CD14-positive monocyte (primary cell): ENCODE measurements around the gene ZFYVE28. TPM values are rescaled to one million over a fixed set of nuclear protein-coding genes. Genes with fewer than 3 reads are reported as not detected.

Source experiments
- DNase-seq, 3 donors: peaks; one replicate each; pipeline ENCODE4 v3.0.0-alpha.2; 2011 to 2022
- H2AFZ ChIP-seq: 2 replicates; pipeline ENCODE4 v1.6.0; 2012; ENCODE audit warnings: mild to moderate bottlenecking, low read depth, low read length, inconsistent platforms; ENCODE audit not compliant: insufficient read depth, poor library complexity, severe bottlenecking
- H3K27ac ChIP-seq, 2 donors: 1 replicate in 1 of 2; 2 replicates in 1 of 2; pipeline ENCODE4 v1.5.1; 2012 to 2013; ENCODE audit warnings: low read length in 2 of 2, control low read depth in 1 of 2, inconsistent platforms in 1 of 2, low read depth in 1 of 2, mild to moderate bottlenecking in 1 of 2
- H3K27me3 ChIP-seq, 2 donors: one replicate each; pipeline versions ENCODE4 v1.6.0 to v1.6.1; 2011 to 2013; ENCODE audit warnings: low read length in 2 of 2; ENCODE audit not compliant: control insufficient read depth in 2 of 2, insufficient read depth in 2 of 2
- H3K36me3 ChIP-seq, 2 donors: replicated peaks in 1 of 2; 1 replicate in 1 of 2; 2 replicates in 1 of 2; pipeline versions ENCODE4 v1.5.1 to v1.6.1; 2012 to 2013; ENCODE audit warnings: low read length in 2 of 2, control low read depth in 1 of 2, inconsistent platforms in 1 of 2, mild to moderate bottlenecking in 1 of 2; ENCODE audit not compliant: insufficient read depth in 2 of 2, control insufficient read depth in 1 of 2
- H3K4me1 ChIP-seq, 2 donors: 1 replicate in 1 of 2; 2 replicates in 1 of 2; pipeline versions ENCODE4 v1.5.1 to v1.6.1; 2012 to 2013; ENCODE audit warnings: low read length in 2 of 2, control low read depth in 1 of 2, inconsistent platforms in 1 of 2, mild to moderate bottlenecking in 1 of 2, moderate library complexity in 1 of 2; ENCODE audit not compliant: insufficient read depth in 2 of 2, control insufficient read depth in 1 of 2
- H3K4me2 ChIP-seq: replicated peaks from 2 replicates; pipeline ENCODE3; 2012; ENCODE audit warnings: low read length, moderate library complexity, mild to moderate bottlenecking; ENCODE audit not compliant: poor library complexity, severe bottlenecking; ENCODE audit errors: extremely low read depth
- H3K4me3 ChIP-seq, 3 experiments: fragments of 200-600 bp in 1 of 3; sonication (generic) in 1 of 3; replicated peaks in 1 of 3; 1 replicate in 2 of 3; 2 replicates in 1 of 3; pipeline ENCODE4 v1.5.1; 2011 to 2013; ENCODE audit warnings: low read length in 3 of 3, mild to moderate bottlenecking in 3 of 3, control low read depth in 2 of 3, low read depth in 2 of 3, inconsistent platforms in 1 of 3, moderate library complexity in 1 of 3
- H3K79me2 ChIP-seq: 2 replicates; pipeline ENCODE4 v1.6.0; 2012; ENCODE audit warnings: mild to moderate bottlenecking, control low read depth, inconsistent platforms, low read length, moderate library complexity; ENCODE audit not compliant: insufficient read depth
- H3K9ac ChIP-seq: 2 replicates; pipeline ENCODE4 v1.6.0; 2017; ENCODE audit warnings: low read length, mild to moderate bottlenecking; ENCODE audit not compliant: insufficient read depth, poor library complexity, severe bottlenecking
- H3K9me3 ChIP-seq, 2 donors: replicated peaks in 1 of 2; 1 replicate in 1 of 2; 2 replicates in 1 of 2; pipeline versions ENCODE4 v1.5.1 to v1.6.1; 2012 to 2013; ENCODE audit warnings: low read length in 2 of 2, control low read depth in 1 of 2; ENCODE audit not compliant: control insufficient read depth in 1 of 2, insufficient read depth in 1 of 2
- H4K20me1 ChIP-seq: 2 replicates; pipeline ENCODE4 v1.6.0; 2012; ENCODE audit warnings: mild to moderate bottlenecking, low read length, control low read depth, moderate library complexity; ENCODE audit not compliant: insufficient read depth
- H3K27ac Mint-ChIP-seq, 7 donors: one replicate each; pipeline ENCODE4 v1.8.0; 2020; ENCODE audit warnings: mild to moderate bottlenecking in 7 of 7, mixed read lengths in 7 of 7, moderate library complexity in 6 of 7, inconsistent platforms in 2 of 7
- H3K27me3 Mint-ChIP-seq, 3 donors: one replicate each; pipeline ENCODE4 v1.8.0; 2021 to 2022; ENCODE audit warnings: low read depth in 3 of 3, mild to moderate bottlenecking in 3 of 3, mixed read lengths in 3 of 3, moderate library complexity in 3 of 3, inconsistent platforms in 1 of 3
- H3K36me3 Mint-ChIP-seq, 2 donors: one replicate each; pipeline ENCODE4 v1.8.0; 2020; ENCODE audit warnings: mixed read lengths in 2 of 2, inconsistent platforms in 1 of 2, mild to moderate bottlenecking in 1 of 2
- H3K4me1 Mint-ChIP-seq: one replicate; pipeline ENCODE4 v1.8.0; 2020; ENCODE audit warnings: mild to moderate bottlenecking, mixed read lengths
- H3K4me3 Mint-ChIP-seq, 2 donors: one replicate each; pipeline ENCODE4 v1.8.0; 2020; ENCODE audit warnings: mild to moderate bottlenecking in 2 of 2, mixed read lengths in 2 of 2, moderate library complexity in 1 of 2
- H3K9me3 Mint-ChIP-seq, 7 donors: one replicate each; pipeline ENCODE4 v1.8.0; 2020 to 2022; ENCODE audit warnings: mixed read lengths in 7 of 7, mild to moderate bottlenecking in 6 of 7, moderate library complexity in 6 of 7, inconsistent platforms in 2 of 7
- CTCF ChIP-seq: fragments of 200-600 bp; IDR thresholded peaks from one replicate; pipeline ENCODE4 v1.8.0; 2022; ENCODE audit warnings: antibody characterized with exemption, mild to moderate bottlenecking
- WGBS: methylation state at CpG from one replicate; pipeline ENCODE4 v1.1.5; 2013; ENCODE audit warnings: missing lambda C conversion rate; ENCODE audit not compliant: insufficient coverage; 5-methylcytosine and 5-hydroxymethylcytosine counted together
- intact Hi-C, 2 donors: fragments of 100-400 bp; cut with micrococcal nuclease; formaldehyde crosslinking; loops; one replicate each; pipeline versions ENCODE4 v1.15.0 to v1.15.1; 2023
- polyA plus RNA-seq, 3 donors: library from polyadenylated mRNA; depleted of rRNA in 1 of 3; unstranded in 2 of 3; stranded (reverse) in 1 of 3; fragments of 300-500 nt in 2 of 3; fragments of >200 nt in 1 of 3; fragmentation: Illumina TruSeq in 2 of 3; gene quantifications; 1 replicate in 2 of 3; 2 replicates in 1 of 3; pipeline ENCODE4 v1.2.3, GENCODE V29; 2012 to 2021

ZFYVE28 gene
- polyA plus RNA-seq, 3 donors = 1.0 to 4.4 (median 1.1) TPM

- Histone ChIP-seq H3K79me2 (no peaks in the 10 kb centered on the region), H2AFZ (no peak overlapping the region), H3K4me1 (peaks cover 0 to 7% of the 10 kb centered on the region in 2 donors), H3K9me3 (peaks cover 0 to 4% of the 10 kb centered on the region in 2 donors), H3K36me3 (no peaks in the 10 kb centered on the region), H3K4me3 (no peak overlapping the region), H3K9ac (no peak overlapping the region), H3K4me2 (no peak overlapping the region), H3K27me3 (no peaks in the 10 kb centered on the region), H4K20me1 (no peaks in the 10 kb centered on the region), H3K27ac (no peak overlapping the region)
- DNase-seq = peak in 1 of 3 donors; percentile 3
- H3K4me1 Mint-ChIP-seq = peaks cover 9% of the 10 kb centered on the region
- H3K36me3 Mint-ChIP-seq = no peaks in the 10 kb centered on the region
- TF ChIP-seq CTCF = no peak
- H3K4me3 Mint-ChIP-seq = peak overlapping the region; percentile 1 to 31
- intact Hi-C loops = no loop called here
- H3K9me3 Mint-ChIP-seq = peaks cover 0 to 10% (median 7%) of the 10 kb centered on the region in 7 donors
- peaks cover 4 to 12% (median 4%) of the 10 kb centered on the region in 3 donors for H3K27me3 Mint-ChIP-seq
- WGBS = 90% methylated on average over 37 of the region's 40 CpGs
- H3K27ac Mint-ChIP-seq = peak overlapping the region in 1 of 7 donors; percentile 71
Observed at GRCh38 chr4:2297606-2298531, 120.6 kb downstream of the ZFYVE28 start.

DNA sequence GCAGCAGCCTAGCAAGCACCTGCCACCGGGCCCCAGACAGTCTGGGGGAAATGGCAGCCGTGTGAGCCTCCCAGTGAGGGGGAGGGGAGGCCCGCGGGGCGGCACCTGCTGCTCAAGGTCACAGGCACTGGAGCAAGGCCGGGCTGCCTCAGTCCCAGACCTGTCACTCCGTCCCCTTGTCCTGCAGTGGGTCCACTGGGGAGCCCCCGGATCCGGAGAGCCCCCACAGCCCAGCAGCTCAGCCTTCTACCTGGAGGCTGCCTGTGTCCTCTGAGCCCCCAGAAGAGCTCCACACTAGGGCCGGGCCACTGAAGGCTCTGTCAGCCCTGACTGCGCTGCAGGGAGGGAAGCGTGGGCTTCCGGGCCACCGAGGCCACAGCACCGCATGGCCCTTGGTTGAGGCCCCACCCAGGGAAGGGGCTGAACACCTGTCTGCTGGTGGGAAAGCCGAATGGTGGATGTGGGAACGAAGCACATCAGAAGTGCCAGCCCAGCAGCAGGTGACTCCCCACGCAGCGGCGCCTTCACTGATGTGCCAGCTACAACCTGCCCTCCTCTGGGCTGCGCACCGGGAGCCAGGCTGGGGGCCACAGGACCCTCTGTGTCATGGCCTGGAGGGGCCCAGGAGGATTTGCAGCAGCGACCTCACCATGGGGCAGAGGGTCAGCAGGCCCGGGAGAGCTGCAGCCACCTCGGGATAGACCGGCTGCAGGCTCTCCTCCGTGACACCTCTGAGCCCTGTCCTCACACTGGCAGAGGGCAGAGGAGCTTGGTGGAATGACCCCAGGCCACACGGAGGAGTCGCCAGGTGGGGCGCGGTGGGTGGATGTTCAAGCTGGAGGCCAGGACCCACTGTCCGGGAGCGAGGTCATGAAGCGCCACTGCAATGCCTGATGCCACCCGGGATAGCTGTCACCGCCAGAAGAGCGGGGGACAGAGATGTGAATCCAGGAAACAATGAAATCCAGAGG is 121.5 kb downstream of the ZFYVE28 start:
- TF ChIP-seq CTCF = no peak
- Mint-ChIP-seq H3K4me3 (no peak overlapping the region), H3K27me3 (peaks cover 7 to 15% (median 8%) of the 10 kb centered on the region in 3 donors), H3K4me1 (peaks cover 9% of the 10 kb centered on the region), H3K36me3 (no peaks in the 10 kb centered on the region), H3K27ac (peak overlapping the region in 2 of 7 donors; percentile 49 to 63), H3K9me3 (peaks cover 0 to 6% (median 2%) of the 10 kb centered on the region in 7 donors)
- H2AFZ ChIP-seq = no peak overlapping the region
- no peak overlapping the region for H3K4me3 ChIP-seq
- H3K4me2 ChIP-seq = no peak overlapping the region
- H3K4me1 ChIP-seq = peaks cover 0 to 7% of the 10 kb centered on the region in 2 donors
- no peak overlapping the region for H3K27ac ChIP-seq
- H3K9me3 ChIP-seq = no peaks in the 10 kb centered on the region
- no peaks in the 10 kb centered on the region for H3K36me3 ChIP-seq
- intact Hi-C loops = no loop called here
- H3K27me3 ChIP-seq = peaks cover 0 to 4% of the 10 kb centered on the region in 2 donors
- H3K79me2 ChIP-seq = no peaks in the 10 kb centered on the region
- WGBS = 93% methylated on average over 36 of the region's 37 CpGs
- H4K20me1 ChIP-seq = no peaks in the 10 kb centered on the region
- DNase-seq = no peak
- H3K9ac ChIP-seq = no peak overlapping the region
